ENCODE results near the gene POLR3B. TPM values are rescaled to one million over a fixed set of nuclear protein-coding genes. Genes with fewer than 3 reads are reported as not detected.

Gene POLR3B
- total RNA-seq, 1 experiment from 2014 or later: 10.7 TPM

GRCh38 chr12:106321139-106321850, 36.3 kb upstream of the POLR3B start (continued):
- no peak for TF ChIP-seq CTCF (IDR thresholded peaks at IDR 0.05 in 2 of 3, conservative IDR thresholded peaks at IDR 0.05 in 1 of 3; ENCODE audit: borderline replicate concordance in 1 of 3, insufficient read depth in 1 of 3, low read depth in 2 of 3, low read length in 2 of 3)
- TF ChIP-seq SP1 (IDR thresholded peaks at IDR 0.05; ENCODE audit: low read depth): no peak
- TF ChIP-seq SIN3A (IDR thresholded peaks at IDR 0.05; ENCODE audit: low read depth): no peak
- no peak for TF ChIP-seq POLR2A (IDR thresholded peaks at IDR 0.05; ENCODE audit: borderline replicate concordance, extremely low read depth, insufficient read depth, insufficient read length)
- no peak for TF ChIP-seq FOSL1 (IDR thresholded peaks at IDR 0.05; ENCODE audit: low read depth)
- no peak for TF ChIP-seq EZH2phosphoT487 (IDR thresholded peaks at IDR 0.05; ENCODE audit: borderline replicate concordance)

GRCh38 chr12:106323537-106323936, 34.0 kb upstream of the POLR3B start:
- POLR2A ChIA-PET: no interaction called here
- RAD21 ChIA-PET (ENCODE audit: low non-redundant PET in 1 of 2, low total read pairs in 2 of 2, uncharacterized antibody in 2 of 2, unreplicated experiment in 2 of 2): no interaction called here
- H3K9me2 ChIP-seq (ENCODE audit: insufficient read depth): no peaks in the 10 kb centered on the region
- CTCF ChIA-PET: no interaction called here
- ATAC-seq (no peak), DNase-seq (ENCODE audit: low read depth, low spot score) (no peak)
- no peaks in the 10 kb centered on the region for H3K79me2 ChIP-seq (ENCODE audit: insufficient read depth, low read length)
- no peaks in the 10 kb centered on the region for H3K4me1 ChIP-seq (ENCODE audit: control insufficient read depth in 1 of 2, insufficient read depth in 2 of 2, low read length in 2 of 2)
- H3K27ac ChIP-seq (ENCODE audit: low read depth, low read length): no peak overlapping the region
- no peaks in the 10 kb centered on the region for H3K36me3 ChIP-seq (ENCODE audit: control insufficient read depth in 1 of 2, insufficient read depth in 2 of 2, low read length in 2 of 2)
- intact Hi-C loops (cut with micrococcal nuclease): no loop called here
- no peaks in the 10 kb centered on the region for H3K27me3 ChIP-seq (ENCODE audit: insufficient read depth, low read length)
- no peaks in the 10 kb centered on the region for H3K9me3 ChIP-seq (ENCODE audit: control insufficient read depth in 1 of 2, insufficient read depth in 1 of 2, low read depth in 1 of 2, low read length in 2 of 2)
- no peak overlapping the region for H3K4me2 ChIP-seq (ENCODE audit: low read length)
- H3K9ac ChIP-seq (ENCODE audit: low read length): no peak overlapping the region
- no peak overlapping the region for H3K4me3 ChIP-seq (replicated peaks in 1 of 2; ENCODE audit: low read depth in 1 of 2, low read length in 2 of 2)
- no peak overlapping the region for H2AFZ ChIP-seq (ENCODE audit: low read depth, low read length, poor library complexity, severe bottlenecking)
- H4K20me1 ChIP-seq (ENCODE audit: insufficient read depth): no peaks in the 10 kb centered on the region
- no TSS peak for BruUV-seq (replicated peaks)
- TF ChIP-seq CEBPB (IDR thresholded peaks at IDR 0.05; ENCODE audit: low read depth): no peak
- TF ChIP-seq EGR1 (IDR thresholded peaks at IDR 0.05; ENCODE audit: low read depth): no peak
- no peak for TF ChIP-seq YY1 (IDR thresholded peaks at IDR 0.05; ENCODE audit: extremely low read depth, insufficient replicate concordance, low read depth, low read length)
- TF ChIP-seq CTCF (IDR thresholded peaks at IDR 0.05 in 2 of 3, conservative IDR thresholded peaks at IDR 0.05 in 1 of 3; ENCODE audit: borderline replicate concordance in 1 of 3, insufficient read depth in 1 of 3, low read depth in 2 of 3, low read length in 2 of 3): no peak
- no peak for TF ChIP-seq JUND (IDR thresholded peaks at IDR 0.05)
- no peak for TF ChIP-seq REST (IDR thresholded peaks at IDR 0.05; ENCODE audit: low read depth)
- TF ChIP-seq POLR2AphosphoS5 (IDR thresholded peaks at IDR 0.05; ENCODE audit: low read depth, low read length): no peak
- no peak for TF ChIP-seq ATF3 (IDR thresholded peaks at IDR 0.05)
- no peak for TF ChIP-seq SIN3A (IDR thresholded peaks at IDR 0.05; ENCODE audit: low read depth)
- no peak for TF ChIP-seq EZH2phosphoT487 (IDR thresholded peaks at IDR 0.05; ENCODE audit: borderline replicate concordance)
- TF ChIP-seq SRF (IDR thresholded peaks at IDR 0.05; ENCODE audit: low read depth): no peak
- no peak for TF ChIP-seq RAD21 (IDR thresholded peaks at IDR 0.05; ENCODE audit: low read depth)

Data from HCT116 (cell line).